GM21390 (cell line): ENCODE measurements around the gene TSC2.

Experiments
- ATAC-seq: cut with Tn5 transposase; IDR thresholded peaks from one replicate; pipeline ENCODE4 v1.9.1; 2021; ENCODE audit not compliant: unreplicated experiment

TSC2 gene

GRCh38 chr16:2047330-2048115 is at the start of gene TSC2, which contains the start of gene NTHL1:
Gene TSC2 (plus strand): TSS chr16:2047985. CDS start chr16:2048616, 631 bp downstream.
Gene NTHL1 (minus strand): TSS chr16:2047834. CDS start chr16:2047823, 11 bp downstream.
- ATAC-seq, result peak; percentile 84

GRCh38 chr16:1998360-1998835 is 49.4 kb upstream of the TSC2 start:
- ATAC-seq, result no peak

GRCh38 chr16:1998852-1999801 is 48.7 kb upstream of the TSC2 start:
- no peak for ATAC-seq

GRCh38 chr16:1999866-2000514 is 47.8 kb upstream of the TSC2 start:
- ATAC-seq, result no peak

GRCh38 chr16:2001035-2001434 is 46.8 kb upstream of the TSC2 start:
- ATAC-seq, result no peak

- no peak for ATAC-seq
Observed at GRCh38 chr16:2001456-2002355, 46.1 kb upstream of the TSC2 start.

GRCh38 chr16:2002406-2003230 is 45.2 kb upstream of the TSC2 start:
- ATAC-seq, result no peak

- ATAC-seq, result no peak
Observed at GRCh38 chr16:2003231-2003826, 44.5 kb upstream of the TSC2 start.

GRCh38 chr16:2003827-2004641 is 43.8 kb upstream of the TSC2 start:
- peak; percentile 63 for ATAC-seq

GRCh38 chr16:2004795-2005517 is 42.8 kb upstream of the TSC2 start:
- ATAC-seq, result no peak

- no peak for ATAC-seq
Observed at GRCh38 chr16:2005646-2006045, 42.1 kb upstream of the TSC2 start.

GRCh38 chr16:2006317-2006716 is 41.5 kb upstream of the TSC2 start:
- ATAC-seq, result no peak

GRCh38 chr16:2007081-2007836 is 40.5 kb upstream of the TSC2 start:
- ATAC-seq, result no peak

- ATAC-seq, result no peak
Observed at GRCh38 chr16:2008009-2008526, 39.7 kb upstream of the TSC2 start.

- ATAC-seq, result no peak
Observed at GRCh38 chr16:2008631-2009163, 39.1 kb upstream of the TSC2 start.

- ATAC-seq, result peak; percentile 36
Observed at GRCh38 chr16:2009164-2009711, 38.5 kb upstream of the TSC2 start.
